Measurements from ENCODE around the gene CRTC1.

CRTC1 gene

DNA sequence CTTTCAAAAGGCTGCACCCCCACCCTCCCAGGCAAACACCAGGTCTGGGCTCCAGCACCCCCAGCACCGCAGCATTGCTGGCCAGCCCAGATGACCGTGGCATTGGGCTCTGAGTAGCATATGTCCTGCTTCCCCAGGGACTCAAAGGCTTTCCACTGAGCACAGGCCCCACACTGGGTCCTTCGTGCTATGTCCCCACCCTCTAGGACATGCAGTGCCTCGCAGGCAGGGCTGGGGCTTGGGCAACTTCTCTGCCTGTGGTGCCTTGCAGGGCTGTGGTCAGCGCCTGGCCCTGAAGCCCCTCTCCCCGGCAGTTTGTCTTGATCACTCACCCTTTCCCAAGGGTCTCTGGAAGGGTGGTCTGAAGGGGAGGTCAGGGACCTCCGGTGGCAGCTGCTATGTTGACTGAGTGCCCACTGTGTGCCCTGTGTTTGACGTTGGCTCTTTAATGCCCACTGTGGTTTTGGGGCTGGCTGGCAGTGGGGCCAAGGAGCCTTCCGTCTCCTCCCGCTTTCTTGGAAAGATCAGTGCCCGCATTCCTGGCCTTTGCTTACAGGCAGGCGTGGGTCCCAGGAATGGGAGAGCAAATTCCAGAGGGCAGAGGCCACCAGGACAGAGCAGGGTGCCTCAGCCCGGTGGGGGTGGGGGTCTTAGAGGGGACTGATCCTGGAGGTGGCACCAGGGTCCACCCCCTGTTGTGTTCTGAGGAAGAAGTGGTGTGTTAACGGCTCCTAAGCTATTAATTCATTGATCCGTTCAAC is 20.3 kb upstream of the CRTC1 start:
- no CpG with 5 or more reads among the region's 15 CpGs for WGBS (ENCODE audit: insufficient coverage, insufficient read length)
- no peaks in the 10 kb centered on the region; the same call in none of the 2 replicates for H3K4me1 ChIP-seq (ENCODE audit: control insufficient read depth, insufficient read depth, low read length)
- no peaks in the 10 kb centered on the region for H3K27me3 ChIP-seq (ENCODE audit: control insufficient read depth, insufficient read depth, low read length)
- no peak for DNase-seq (ENCODE audit: low read depth, low spot score)
- H3K4me3 ChIP-seq (ENCODE audit: low read length), result no peak overlapping the region
- H3K9me3 ChIP-seq (ENCODE audit: control insufficient read depth, insufficient read depth, low read length), result no peaks in the 10 kb centered on the region
- peaks cover 8% of the 10 kb centered on the region for H3K36me3 ChIP-seq (ENCODE audit: control insufficient read depth, insufficient read depth, low read length)
- no peak overlapping the region for H3K27ac ChIP-seq (ENCODE audit: low read length)

DNA sequence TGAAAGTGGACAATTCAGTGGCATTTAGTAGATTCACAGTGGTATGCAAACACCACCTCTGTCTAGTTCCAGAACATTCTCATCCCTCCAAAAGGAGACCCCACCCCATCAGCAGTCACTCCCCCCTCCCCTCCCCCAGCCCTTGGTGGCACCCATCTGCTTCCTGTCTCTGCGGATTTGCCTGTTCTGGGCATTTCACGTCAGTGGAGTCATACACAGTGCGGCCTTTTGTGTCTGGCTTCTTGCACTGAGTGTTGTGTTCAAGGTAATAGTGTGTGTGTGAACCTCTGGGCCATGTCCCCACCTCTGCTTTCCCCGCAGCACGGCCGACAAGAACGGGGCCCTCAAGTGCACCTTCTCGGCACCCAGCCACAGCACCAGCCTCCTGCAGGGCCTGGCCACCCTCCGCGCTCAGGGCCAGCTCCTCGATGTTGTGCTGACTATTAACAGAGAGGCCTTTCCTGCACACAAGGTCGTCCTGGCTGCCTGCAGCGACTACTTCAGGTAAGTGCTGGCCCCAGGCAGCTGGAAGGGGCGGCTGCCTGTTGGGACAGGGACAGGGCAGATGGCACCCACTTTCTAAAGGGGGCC is 19.4 kb upstream of the CRTC1 start:
- Histone ChIP-seq H3K9me3 (ENCODE audit: control insufficient read depth, insufficient read depth, low read length) (no peaks in the 10 kb centered on the region), H3K27ac (ENCODE audit: low read length) (no peak overlapping the region), H3K36me3 (ENCODE audit: control insufficient read depth, insufficient read depth, low read length) (peaks cover 16% of the 10 kb centered on the region), H3K4me3 (ENCODE audit: low read length) (no peak overlapping the region), H3K27me3 (ENCODE audit: control insufficient read depth, insufficient read depth, low read length) (no peaks in the 10 kb centered on the region), H3K4me1 (ENCODE audit: control insufficient read depth, insufficient read depth, low read length) (no peaks in the 10 kb centered on the region; the same call in 1 of the 2 replicates)
- no CpG with 5 or more reads among the region's 14 CpGs for WGBS (ENCODE audit: insufficient coverage, insufficient read length)
- no peak for DNase-seq (ENCODE audit: low read depth, low spot score)

DNA sequence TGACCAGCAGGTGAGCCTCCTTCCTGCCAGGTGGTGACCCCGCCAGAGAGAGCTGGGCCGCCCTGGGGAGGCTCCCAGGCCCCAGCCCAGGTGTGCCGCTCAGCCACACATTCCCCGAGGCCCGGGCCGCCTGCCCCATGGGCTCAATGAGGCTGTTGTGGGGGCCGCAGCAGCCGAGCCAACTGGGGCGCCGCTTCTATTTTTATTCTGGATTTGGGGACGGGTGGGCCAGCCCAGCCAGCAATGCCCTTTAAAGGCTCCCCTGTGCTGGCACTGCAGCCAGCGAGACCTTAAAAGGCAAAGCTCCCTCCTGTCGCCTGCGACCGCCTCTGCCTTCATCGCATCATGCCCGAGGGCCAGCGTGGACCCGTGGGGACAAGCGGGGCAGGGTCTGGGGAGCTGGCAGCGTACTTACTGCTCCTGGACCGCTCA is 17.7 kb upstream of the CRTC1 start:
- WGBS (ENCODE audit: insufficient coverage, insufficient read length), result no CpG with 5 or more reads among the region's 22 CpGs
- no peaks in the 10 kb centered on the region for H3K27me3 ChIP-seq (ENCODE audit: control insufficient read depth, insufficient read depth, low read length)
- H3K9me3 ChIP-seq (ENCODE audit: control insufficient read depth, insufficient read depth, low read length), result no peaks in the 10 kb centered on the region
- no peak overlapping the region for H3K4me3 ChIP-seq (ENCODE audit: low read length)
- no peaks in the 10 kb centered on the region; the same call in 1 of the 2 replicates for H3K4me1 ChIP-seq (ENCODE audit: control insufficient read depth, insufficient read depth, low read length)
- peaks cover 18% of the 10 kb centered on the region for H3K36me3 ChIP-seq (ENCODE audit: control insufficient read depth, insufficient read depth, low read length)
- DNase-seq (ENCODE audit: low read depth, low spot score), result no peak
- H3K27ac ChIP-seq (ENCODE audit: low read length), result no peak overlapping the region

DNA sequence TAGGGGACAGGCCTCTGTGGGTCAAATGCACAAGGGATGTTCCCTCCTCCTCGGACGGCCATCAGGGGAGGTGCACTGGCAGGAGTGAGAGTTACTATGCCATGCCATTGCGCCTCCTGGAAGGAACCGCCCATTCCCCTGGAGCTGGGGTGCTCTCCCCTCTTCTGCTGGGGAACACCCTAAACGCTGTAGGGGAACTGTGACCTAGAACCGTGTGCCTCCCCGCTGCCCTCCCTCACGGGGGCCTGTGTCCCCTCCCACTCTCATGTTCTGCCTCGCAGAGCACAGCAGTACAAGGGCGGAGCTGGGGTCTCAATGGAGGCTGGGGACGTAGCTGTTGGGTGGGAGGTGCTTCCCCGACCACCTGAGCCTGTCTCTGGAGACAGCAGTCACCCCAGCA is 17.2 kb upstream of the CRTC1 start:
- no peak for DNase-seq (ENCODE audit: low read depth, low spot score)
- H3K27me3 ChIP-seq (ENCODE audit: control insufficient read depth, insufficient read depth, low read length), result no peaks in the 10 kb centered on the region
- no peak overlapping the region for H3K4me3 ChIP-seq (ENCODE audit: low read length)
- H3K27ac ChIP-seq (ENCODE audit: low read length), result no peak overlapping the region
- no peaks in the 10 kb centered on the region; the same call in 1 of the 2 replicates for H3K4me1 ChIP-seq (ENCODE audit: control insufficient read depth, insufficient read depth, low read length)
- no CpG with 5 or more reads among the region's 12 CpGs for WGBS (ENCODE audit: insufficient coverage, insufficient read length)
- H3K9me3 ChIP-seq (ENCODE audit: control insufficient read depth, insufficient read depth, low read length), result no peaks in the 10 kb centered on the region
- peaks cover 18% of the 10 kb centered on the region for H3K36me3 ChIP-seq (ENCODE audit: control insufficient read depth, insufficient read depth, low read length)

DNA sequence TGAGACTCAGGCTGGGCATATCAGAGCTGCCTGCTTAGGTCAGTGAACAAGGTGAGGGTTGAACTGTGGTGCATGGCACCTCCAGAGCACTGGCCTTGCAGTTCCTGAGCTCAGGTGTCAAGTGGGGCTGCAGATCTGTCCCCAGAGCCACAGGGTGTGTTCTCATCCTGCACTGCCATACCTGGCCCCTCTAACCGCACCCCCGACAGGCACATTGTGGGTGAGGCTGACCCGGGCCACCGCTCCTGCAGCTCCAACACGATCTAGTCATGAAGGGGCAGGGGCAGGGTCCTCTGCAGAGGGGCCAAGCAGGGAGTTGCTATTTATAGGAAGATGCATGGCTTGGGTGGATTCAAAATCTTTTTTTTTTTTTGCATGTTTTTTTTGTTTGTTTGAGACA is 16.7 kb upstream of the CRTC1 start:
- Histone ChIP-seq H3K4me3 (ENCODE audit: low read length) (no peak overlapping the region), H3K36me3 (ENCODE audit: control insufficient read depth, insufficient read depth, low read length) (peaks cover 20% of the 10 kb centered on the region), H3K9me3 (ENCODE audit: control insufficient read depth, insufficient read depth, low read length) (no peaks in the 10 kb centered on the region), H3K27ac (ENCODE audit: low read length) (no peak overlapping the region), H3K4me1 (ENCODE audit: control insufficient read depth, insufficient read depth, low read length) (peaks cover 2% of the 10 kb centered on the region), H3K27me3 (ENCODE audit: control insufficient read depth, insufficient read depth, low read length) (no peaks in the 10 kb centered on the region)
- no peak for DNase-seq (ENCODE audit: low read depth, low spot score)
- no CpG with 5 or more reads among the region's 5 CpGs for WGBS (ENCODE audit: insufficient coverage, insufficient read length)

DNA sequence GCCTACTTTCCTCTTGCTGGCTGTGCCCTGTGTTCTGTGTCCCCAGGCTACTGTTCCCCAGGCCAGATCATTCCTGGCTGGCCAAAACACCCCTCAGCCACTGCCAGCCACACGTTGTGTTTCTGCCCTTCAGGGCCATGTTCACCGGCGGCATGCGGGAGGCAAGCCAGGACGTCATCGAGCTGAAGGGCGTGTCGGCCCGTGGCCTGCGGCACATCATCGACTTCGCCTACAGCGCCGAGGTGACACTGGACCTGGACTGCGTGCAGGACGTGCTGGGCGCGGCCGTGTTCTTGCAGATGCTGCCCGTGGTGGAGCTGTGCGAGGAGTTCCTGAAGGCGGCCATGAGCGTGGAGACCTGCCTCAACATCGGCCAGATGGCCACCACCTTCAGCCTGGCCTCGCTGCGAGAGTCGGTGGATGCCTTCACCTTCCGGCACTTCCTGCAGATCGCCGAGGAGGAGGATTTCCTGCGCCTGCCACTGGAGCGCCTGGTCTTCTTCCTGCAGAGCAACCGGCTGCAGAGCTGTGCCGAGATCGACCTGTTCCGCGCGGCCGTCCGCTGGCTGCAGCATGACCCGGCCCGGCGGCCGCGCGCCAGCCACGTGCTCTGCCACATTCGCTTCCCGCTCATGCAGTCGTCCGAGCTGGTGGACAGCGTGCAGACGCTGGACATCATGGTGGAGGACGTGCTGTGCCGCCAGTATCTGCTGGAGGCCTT is 15.8 kb upstream of the CRTC1 start:
- DNase-seq (ENCODE audit: low read depth, low spot score), result no peak
- Histone ChIP-seq H3K4me1 (ENCODE audit: control insufficient read depth, insufficient read depth, low read length) (peaks cover 2% of the 10 kb centered on the region), H3K27ac (ENCODE audit: low read length) (no peak overlapping the region), H3K27me3 (ENCODE audit: control insufficient read depth, insufficient read depth, low read length) (no peaks in the 10 kb centered on the region), H3K9me3 (ENCODE audit: control insufficient read depth, insufficient read depth, low read length) (no peaks in the 10 kb centered on the region), H3K4me3 (ENCODE audit: low read length) (no peak overlapping the region), H3K36me3 (ENCODE audit: control insufficient read depth, insufficient read depth, low read length) (peaks cover 20% of the 10 kb centered on the region)
- no CpG with 5 or more reads among the region's 55 CpGs for WGBS (ENCODE audit: insufficient coverage, insufficient read length)

DNA sequence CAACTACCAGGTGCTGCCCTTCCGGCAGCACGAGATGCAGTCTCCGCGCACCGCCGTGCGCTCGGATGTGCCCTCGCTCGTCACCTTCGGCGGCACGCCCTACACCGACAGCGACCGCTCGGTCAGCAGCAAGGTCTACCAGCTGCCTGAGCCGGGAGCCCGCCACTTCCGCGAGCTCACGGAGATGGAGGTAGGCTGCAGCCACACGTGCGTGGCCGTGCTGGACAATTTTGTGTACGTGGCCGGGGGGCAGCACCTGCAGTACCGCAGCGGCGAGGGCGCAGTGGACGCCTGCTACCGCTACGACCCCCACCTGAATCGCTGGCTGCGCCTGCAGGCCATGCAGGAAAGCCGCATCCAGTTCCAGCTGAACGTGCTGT is 15.2 kb upstream of the CRTC1 start:
- no peak for DNase-seq (ENCODE audit: low read depth, low spot score)
- H3K4me3 ChIP-seq (ENCODE audit: low read length), result no peak overlapping the region
- H3K36me3 ChIP-seq (ENCODE audit: control insufficient read depth, insufficient read depth, low read length), result peaks cover 20% of the 10 kb centered on the region
- H3K9me3 ChIP-seq (ENCODE audit: control insufficient read depth, insufficient read depth, low read length), result no peaks in the 10 kb centered on the region
- no peaks in the 10 kb centered on the region for H3K27me3 ChIP-seq (ENCODE audit: control insufficient read depth, insufficient read depth, low read length)
- peaks cover 2% of the 10 kb centered on the region for H3K4me1 ChIP-seq (ENCODE audit: control insufficient read depth, insufficient read depth, low read length)
- H3K27ac ChIP-seq (ENCODE audit: low read length), result no peak overlapping the region
- WGBS (ENCODE audit: insufficient coverage, insufficient read length), result no CpG with 5 or more reads among the region's 38 CpGs

DNA sequence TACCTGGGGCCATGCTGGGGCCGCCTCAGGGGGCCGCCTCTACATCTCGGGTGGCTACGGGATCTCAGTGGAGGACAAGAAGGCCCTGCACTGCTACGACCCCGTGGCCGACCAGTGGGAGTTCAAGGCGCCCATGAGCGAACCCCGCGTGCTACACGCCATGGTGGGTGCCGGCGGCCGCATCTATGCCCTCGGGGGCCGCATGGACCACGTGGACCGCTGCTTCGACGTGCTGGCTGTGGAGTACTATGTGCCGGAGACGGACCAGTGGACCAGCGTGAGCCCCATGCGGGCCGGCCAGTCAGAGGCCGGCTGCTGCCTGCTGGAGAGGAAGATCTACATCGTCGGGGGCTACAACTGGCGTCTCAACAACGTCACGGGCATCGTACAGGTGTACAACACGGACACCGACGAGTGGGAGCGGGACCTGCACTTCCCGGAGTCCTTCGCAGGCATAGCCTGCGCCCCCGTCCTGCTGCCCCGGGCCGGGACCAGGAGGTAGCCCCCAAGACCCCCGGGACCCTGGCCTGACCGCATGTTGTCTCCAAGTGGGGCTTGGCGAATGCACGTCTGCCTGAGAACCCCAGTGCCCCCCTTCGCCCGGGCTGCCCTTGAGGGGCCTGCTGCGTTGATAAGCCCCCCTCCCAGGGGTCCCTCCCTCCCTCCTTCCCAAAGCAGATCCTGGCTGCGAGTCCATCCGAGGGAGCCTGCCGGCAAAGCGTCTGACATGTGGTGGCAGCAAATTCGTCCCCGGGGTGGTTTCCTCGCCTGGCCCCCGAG is 14.5 kb upstream of the CRTC1 start:
- Histone ChIP-seq H3K36me3 (ENCODE audit: control insufficient read depth, insufficient read depth, low read length) (peaks cover 20% of the 10 kb centered on the region), H3K4me1 (ENCODE audit: control insufficient read depth, insufficient read depth, low read length) (peaks cover 2% of the 10 kb centered on the region), H3K9me3 (ENCODE audit: control insufficient read depth, insufficient read depth, low read length) (no peaks in the 10 kb centered on the region), H3K27ac (ENCODE audit: low read length) (no peak overlapping the region), H3K4me3 (ENCODE audit: low read length) (no peak overlapping the region), H3K27me3 (ENCODE audit: control insufficient read depth, insufficient read depth, low read length) (no peaks in the 10 kb centered on the region)
- WGBS (ENCODE audit: insufficient coverage, insufficient read length), result no CpG with 5 or more reads among the region's 58 CpGs
- no peak for DNase-seq (ENCODE audit: low read depth, low spot score)

DNA sequence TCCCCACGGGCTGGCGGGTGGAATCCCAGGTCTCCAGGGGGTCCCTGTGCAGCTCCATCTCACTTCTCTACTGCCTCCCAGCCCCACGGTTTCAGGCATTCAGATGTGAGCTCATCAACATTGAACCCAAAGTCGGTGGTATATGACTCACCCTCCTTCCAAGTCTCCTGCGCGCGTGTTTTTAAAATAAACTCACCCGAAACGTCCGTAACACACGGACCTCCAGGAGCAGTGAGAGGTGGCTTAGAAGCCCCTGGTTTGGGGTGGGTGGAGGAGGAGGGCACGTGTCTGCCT is 14.0 kb upstream of the CRTC1 start:
- Histone ChIP-seq H3K4me1 (ENCODE audit: control insufficient read depth, insufficient read depth, low read length) (peaks cover 2% of the 10 kb centered on the region), H3K27ac (ENCODE audit: low read length) (no peak overlapping the region), H3K27me3 (ENCODE audit: control insufficient read depth, insufficient read depth, low read length) (no peaks in the 10 kb centered on the region), H3K36me3 (ENCODE audit: control insufficient read depth, insufficient read depth, low read length) (peaks cover 20% of the 10 kb centered on the region), H3K4me3 (ENCODE audit: low read length) (no peak overlapping the region), H3K9me3 (ENCODE audit: control insufficient read depth, insufficient read depth, low read length) (no peaks in the 10 kb centered on the region)
- no CpG with 5 or more reads among the region's 12 CpGs for WGBS (ENCODE audit: insufficient coverage, insufficient read length)
- no peak for DNase-seq (ENCODE audit: low read depth, low spot score)

DNA sequence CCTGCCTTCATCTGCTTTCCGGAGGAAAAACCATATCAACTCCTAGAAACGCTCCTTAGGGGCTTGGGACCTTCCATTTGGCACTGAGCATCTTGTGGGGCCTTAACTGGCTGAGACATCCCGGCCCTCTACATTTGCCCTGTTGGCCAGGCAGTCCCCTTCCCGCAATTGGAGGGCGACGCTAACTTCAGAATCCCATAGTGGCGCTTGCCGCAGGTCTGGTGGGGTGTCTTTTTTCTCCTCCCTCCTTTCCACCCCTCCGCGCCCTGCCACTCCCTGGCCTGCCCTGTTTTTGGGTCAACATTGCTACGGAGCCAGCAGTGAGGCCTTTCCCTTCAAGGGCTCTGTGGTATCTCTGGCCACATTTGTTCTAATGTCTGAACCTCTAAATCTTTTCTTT is 13.6 kb upstream of the CRTC1 start:
- no peak for DNase-seq (ENCODE audit: low read depth, low spot score)
- no CpG with 5 or more reads among the region's 11 CpGs for WGBS (ENCODE audit: insufficient coverage, insufficient read length)

More for the DNA sequence above, 13.6 kb upstream of the CRTC1 start:
- Histone ChIP-seq H3K36me3 (ENCODE audit: control insufficient read depth, insufficient read depth, low read length) (peaks cover 20% of the 10 kb centered on the region), H3K9me3 (ENCODE audit: control insufficient read depth, insufficient read depth, low read length) (no peaks in the 10 kb centered on the region), H3K4me1 (ENCODE audit: control insufficient read depth, insufficient read depth, low read length) (peaks cover 2% of the 10 kb centered on the region), H3K4me3 (ENCODE audit: low read length) (no peak overlapping the region), H3K27ac (ENCODE audit: low read length) (no peak overlapping the region), H3K27me3 (ENCODE audit: control insufficient read depth, insufficient read depth, low read length) (no peaks in the 10 kb centered on the region)

All from iPS DF 6.9 (cell line).